CD14-positive monocyte (primary cell): Measurements from ENCODE around the gene RAB24. TPM values are rescaled to one million over a fixed set of nuclear protein-coding genes. Genes with fewer than 3 reads are reported as not detected.

Experiments used
- DNase-seq, 3 donors: peaks; one replicate each; pipeline ENCODE4 v3.0.0-alpha.2; 2011 to 2022
- H2AFZ ChIP-seq: 2 replicates; pipeline ENCODE4 v1.6.0; 2012; ENCODE audit warnings: mild to moderate bottlenecking, low read depth, low read length, inconsistent platforms; ENCODE audit not compliant: insufficient read depth, poor library complexity, severe bottlenecking
- H3K27ac ChIP-seq, 2 donors: 1 replicate in 1 of 2; 2 replicates in 1 of 2; pipeline ENCODE4 v1.5.1; 2012 to 2013; ENCODE audit warnings: low read length in 2 of 2, control low read depth in 1 of 2, inconsistent platforms in 1 of 2, low read depth in 1 of 2, mild to moderate bottlenecking in 1 of 2
- H3K27me3 ChIP-seq, 2 donors: one replicate each; pipeline versions ENCODE4 v1.6.0 to v1.6.1; 2011 to 2013; ENCODE audit warnings: low read length in 2 of 2; ENCODE audit not compliant: control insufficient read depth in 2 of 2, insufficient read depth in 2 of 2
- H3K36me3 ChIP-seq, 2 donors: replicated peaks in 1 of 2; 1 replicate in 1 of 2; 2 replicates in 1 of 2; pipeline versions ENCODE4 v1.5.1 to v1.6.1; 2012 to 2013; ENCODE audit warnings: low read length in 2 of 2, control low read depth in 1 of 2, inconsistent platforms in 1 of 2, mild to moderate bottlenecking in 1 of 2; ENCODE audit not compliant: insufficient read depth in 2 of 2, control insufficient read depth in 1 of 2
- H3K4me1 ChIP-seq, 2 donors: 1 replicate in 1 of 2; 2 replicates in 1 of 2; pipeline versions ENCODE4 v1.5.1 to v1.6.1; 2012 to 2013; ENCODE audit warnings: low read length in 2 of 2, control low read depth in 1 of 2, inconsistent platforms in 1 of 2, mild to moderate bottlenecking in 1 of 2, moderate library complexity in 1 of 2; ENCODE audit not compliant: insufficient read depth in 2 of 2, control insufficient read depth in 1 of 2
- H3K4me2 ChIP-seq: replicated peaks from 2 replicates; pipeline ENCODE3; 2012; ENCODE audit warnings: low read length, moderate library complexity, mild to moderate bottlenecking; ENCODE audit not compliant: poor library complexity, severe bottlenecking; ENCODE audit errors: extremely low read depth
- H3K4me3 ChIP-seq, 3 experiments: fragments of 200-600 bp in 1 of 3; sonication (generic) in 1 of 3; replicated peaks in 1 of 3; 1 replicate in 2 of 3; 2 replicates in 1 of 3; pipeline ENCODE4 v1.5.1; 2011 to 2013; ENCODE audit warnings: low read length in 3 of 3, mild to moderate bottlenecking in 3 of 3, control low read depth in 2 of 3, low read depth in 2 of 3, inconsistent platforms in 1 of 3, moderate library complexity in 1 of 3
- H3K79me2 ChIP-seq: 2 replicates; pipeline ENCODE4 v1.6.0; 2012; ENCODE audit warnings: mild to moderate bottlenecking, control low read depth, inconsistent platforms, low read length, moderate library complexity; ENCODE audit not compliant: insufficient read depth
- H3K9ac ChIP-seq: 2 replicates; pipeline ENCODE4 v1.6.0; 2017; ENCODE audit warnings: low read length, mild to moderate bottlenecking; ENCODE audit not compliant: insufficient read depth, poor library complexity, severe bottlenecking
- H3K9me3 ChIP-seq, 2 donors: replicated peaks in 1 of 2; 1 replicate in 1 of 2; 2 replicates in 1 of 2; pipeline versions ENCODE4 v1.5.1 to v1.6.1; 2012 to 2013; ENCODE audit warnings: low read length in 2 of 2, control low read depth in 1 of 2; ENCODE audit not compliant: control insufficient read depth in 1 of 2, insufficient read depth in 1 of 2
- H4K20me1 ChIP-seq: 2 replicates; pipeline ENCODE4 v1.6.0; 2012; ENCODE audit warnings: mild to moderate bottlenecking, low read length, control low read depth, moderate library complexity; ENCODE audit not compliant: insufficient read depth
- H3K27ac Mint-ChIP-seq, 7 donors: one replicate each; pipeline ENCODE4 v1.8.0; 2020; ENCODE audit warnings: mild to moderate bottlenecking in 7 of 7, mixed read lengths in 7 of 7, moderate library complexity in 6 of 7, inconsistent platforms in 2 of 7
- H3K27me3 Mint-ChIP-seq, 3 donors: one replicate each; pipeline ENCODE4 v1.8.0; 2021 to 2022; ENCODE audit warnings: low read depth in 3 of 3, mild to moderate bottlenecking in 3 of 3, mixed read lengths in 3 of 3, moderate library complexity in 3 of 3, inconsistent platforms in 1 of 3
- H3K36me3 Mint-ChIP-seq, 2 donors: one replicate each; pipeline ENCODE4 v1.8.0; 2020; ENCODE audit warnings: mixed read lengths in 2 of 2, inconsistent platforms in 1 of 2, mild to moderate bottlenecking in 1 of 2
- H3K4me1 Mint-ChIP-seq: one replicate; pipeline ENCODE4 v1.8.0; 2020; ENCODE audit warnings: mild to moderate bottlenecking, mixed read lengths
- H3K4me3 Mint-ChIP-seq, 2 donors: one replicate each; pipeline ENCODE4 v1.8.0; 2020; ENCODE audit warnings: mild to moderate bottlenecking in 2 of 2, mixed read lengths in 2 of 2, moderate library complexity in 1 of 2
- H3K9me3 Mint-ChIP-seq, 7 donors: one replicate each; pipeline ENCODE4 v1.8.0; 2020 to 2022; ENCODE audit warnings: mixed read lengths in 7 of 7, mild to moderate bottlenecking in 6 of 7, moderate library complexity in 6 of 7, inconsistent platforms in 2 of 7
- WGBS: methylation state at CpG from one replicate; pipeline ENCODE4 v1.1.5; 2013; ENCODE audit warnings: missing lambda C conversion rate; ENCODE audit not compliant: insufficient coverage; 5-methylcytosine and 5-hydroxymethylcytosine counted together
- intact Hi-C, 2 donors: fragments of 100-400 bp; cut with micrococcal nuclease; formaldehyde crosslinking; loops; one replicate each; pipeline versions ENCODE4 v1.15.0 to v1.15.1; 2023
- polyA plus RNA-seq, 3 donors: library from polyadenylated mRNA; depleted of rRNA in 1 of 3; unstranded in 2 of 3; stranded (reverse) in 1 of 3; fragments of 300-500 nt in 2 of 3; fragments of >200 nt in 1 of 3; fragmentation: Illumina TruSeq in 2 of 3; gene quantifications; 1 replicate in 2 of 3; 2 replicates in 1 of 3; pipeline ENCODE4 v1.2.3, GENCODE V29; 2012 to 2021
- TF ChIP-seq, protein P1 (sequence below): fragments of 200-600 bp; IDR thresholded peaks from one replicate; pipeline ENCODE4 v1.8.0; 2022; ENCODE audit warnings: antibody characterized with exemption, mild to moderate bottlenecking

The RAB24 gene
- polyA plus RNA-seq, 3 donors = 74.3 to 465 (median 94.4) TPM

- intact Hi-C loops = loop anchor here (5.0 to 10.0 kb wide), 4 partner anchors 164 to 851 kb away; partner anchors contain the start of genes NHP2 (in 1 of the 2), RNF44 (in 1 of the 2) and TMED9 (in 1 of the 2)
- peak overlapping the region; percentile 11 to 97 (median 96) for H3K4me3 ChIP-seq
- H3K79me2 ChIP-seq = peaks cover 65% of the 10 kb centered on the region
- peak in 1 of 3 donors; percentile 70 for DNase-seq
- H3K4me3 Mint-ChIP-seq = peak overlapping the region; percentile 78 to 93
- H3K36me3 ChIP-seq = peaks cover 29 to 39% of the 10 kb centered on the region in 2 donors
- peak overlapping the region; percentile 95 to 98 (median 96) for H3K27ac Mint-ChIP-seq
- H3K4me2 ChIP-seq = peak overlapping the region; percentile 88
- no peak overlapping the region for H3K9ac ChIP-seq
- H3K4me1 Mint-ChIP-seq = peaks cover 84% of the 10 kb centered on the region
- WGBS = no CpG with 5 or more reads among the region's 2 CpGs
- H3K27ac ChIP-seq = peak overlapping the region; percentile 74 to 95
- peaks cover 50 to 64% of the 10 kb centered on the region in 2 donors for H3K36me3 Mint-ChIP-seq
- no peaks in the 10 kb centered on the region for H3K27me3 ChIP-seq
- peaks cover 0 to 5% (median 0%) of the 10 kb centered on the region in 3 donors for H3K27me3 Mint-ChIP-seq
- no peaks in the 10 kb centered on the region for H3K9me3 Mint-ChIP-seq
- TF ChIP-seq, protein P1, sequence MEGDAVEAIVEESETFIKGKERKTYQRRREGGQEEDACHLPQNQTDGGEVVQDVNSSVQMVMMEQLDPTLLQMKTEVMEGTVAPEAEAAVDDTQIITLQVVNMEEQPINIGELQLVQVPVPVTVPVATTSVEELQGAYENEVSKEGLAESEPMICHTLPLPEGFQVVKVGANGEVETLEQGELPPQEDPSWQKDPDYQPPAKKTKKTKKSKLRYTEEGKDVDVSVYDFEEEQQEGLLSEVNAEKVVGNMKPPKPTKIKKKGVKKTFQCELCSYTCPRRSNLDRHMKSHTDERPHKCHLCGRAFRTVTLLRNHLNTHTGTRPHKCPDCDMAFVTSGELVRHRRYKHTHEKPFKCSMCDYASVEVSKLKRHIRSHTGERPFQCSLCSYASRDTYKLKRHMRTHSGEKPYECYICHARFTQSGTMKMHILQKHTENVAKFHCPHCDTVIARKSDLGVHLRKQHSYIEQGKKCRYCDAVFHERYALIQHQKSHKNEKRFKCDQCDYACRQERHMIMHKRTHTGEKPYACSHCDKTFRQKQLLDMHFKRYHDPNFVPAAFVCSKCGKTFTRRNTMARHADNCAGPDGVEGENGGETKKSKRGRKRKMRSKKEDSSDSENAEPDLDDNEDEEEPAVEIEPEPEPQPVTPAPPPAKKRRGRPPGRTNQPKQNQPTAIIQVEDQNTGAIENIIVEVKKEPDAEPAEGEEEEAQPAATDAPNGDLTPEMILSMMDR = no peak
- peaks cover 85 to 94% of the 10 kb centered on the region in 2 donors for H3K4me1 ChIP-seq
- peaks cover 39% of the 10 kb centered on the region for H4K20me1 ChIP-seq
- no peaks in the 10 kb centered on the region for H3K9me3 ChIP-seq
- H2AFZ ChIP-seq = no peak overlapping the region
Observed at GRCh38 chr5:177300951-177301350, 2.6 kb downstream of the RAB24 start.

DNA sequence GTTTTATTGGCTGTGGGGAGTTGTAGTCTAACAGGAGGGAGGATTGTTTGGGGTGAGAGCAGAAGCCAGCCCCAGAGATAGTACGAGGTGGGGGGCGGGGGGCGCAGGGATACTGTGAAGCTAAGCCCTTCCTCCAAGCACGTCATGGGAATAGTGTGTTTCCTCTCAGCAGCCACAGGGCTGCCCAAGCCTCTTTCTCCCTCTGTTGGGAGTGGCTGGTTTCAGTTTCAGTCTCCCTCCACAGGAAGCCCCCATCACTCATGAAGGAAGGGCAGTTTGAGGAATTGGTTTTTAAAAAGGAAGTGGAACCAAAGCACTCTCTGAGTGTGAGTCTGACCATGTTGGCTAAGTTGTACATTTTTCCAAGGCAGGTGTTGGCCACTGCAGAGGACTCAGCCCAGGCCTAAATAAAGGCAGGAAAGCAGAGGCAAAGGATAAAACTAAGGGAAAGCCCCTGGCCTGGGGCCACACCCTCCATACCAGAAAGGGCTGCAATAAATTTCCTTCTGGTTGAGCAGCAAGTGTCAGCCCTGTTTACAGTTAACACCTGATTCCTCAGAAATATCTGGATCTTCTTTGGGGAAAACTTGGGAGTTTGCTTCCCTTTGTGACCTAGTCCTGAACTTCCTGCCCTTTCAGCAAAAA lies 3.2 kb downstream of the RAB24 start:
- intact Hi-C loops = loop anchor here (5.0 to 10.0 kb wide), 4 partner anchors 163 to 852 kb away; partner anchors contain the start of genes NHP2 (in 1 of the 2), RNF44 (in 1 of the 2) and TMED9 (in 1 of the 2)
- H2AFZ ChIP-seq = peak overlapping the region; percentile 52

More for the DNA sequence above, 3.2 kb downstream of the RAB24 start:
- Histone ChIP-seq H3K79me2 (peaks cover 59% of the 10 kb centered on the region), H3K36me3 (peaks cover 24 to 36% of the 10 kb centered on the region in 2 donors), H3K9ac (no peak overlapping the region), H3K4me1 (peaks cover 85 to 94% of the 10 kb centered on the region in 2 donors), H3K27ac (peak overlapping the region; percentile 74 to 95), H3K4me3 (peak overlapping the region in 2 of 3 experiments; percentile 11 to 97), H3K4me2 (peak overlapping the region; percentile 88), H3K9me3 (no peaks in the 10 kb centered on the region), H3K27me3 (no peaks in the 10 kb centered on the region), H4K20me1 (peaks cover 37% of the 10 kb centered on the region)
- H3K4me3 Mint-ChIP-seq = peak overlapping the region; percentile 78 to 93
- H3K27ac Mint-ChIP-seq = peak overlapping the region; percentile 95 to 98 (median 96)
- TF ChIP-seq, protein P1 = no peak
- DNase-seq = peak; percentile 84 to 95 (median 91)
- H3K36me3 Mint-ChIP-seq = peaks cover 48 to 63% of the 10 kb centered on the region in 2 donors
- no peaks in the 10 kb centered on the region for H3K9me3 Mint-ChIP-seq
- peaks cover 0 to 5% (median 0%) of the 10 kb centered on the region in 3 donors for H3K27me3 Mint-ChIP-seq
- no CpG with 5 or more reads among the region's 4 CpGs for WGBS
- H3K4me1 Mint-ChIP-seq = peaks cover 84% of the 10 kb centered on the region
